HL-60 (cell line): ENCODE data around the gene CPNE4.

Experiments
- CTCF ChIP-seq: IDR thresholded peaks from one replicate; pipeline ENCODE4 v1.5.1; 2011; ENCODE audit warnings: low read length, control low read depth, inconsistent platforms; ENCODE audit not compliant: insufficient read depth
- GABPA ChIP-seq: IDR thresholded peaks from 2 replicates; pipeline ENCODE4 v1.6.1; 2012; ENCODE audit warnings: low read depth
- POLR2AphosphoS5 ChIP-seq: IDR thresholded peaks from 2 replicates; pipeline ENCODE4 v1.6.1; 2012; ENCODE audit warnings: low read depth
- REST ChIP-seq: IDR thresholded peaks from 2 replicates; pipeline ENCODE4 v1.6.1; 2012; ENCODE audit warnings: low read depth; ENCODE audit not compliant: insufficient replicate concordance

- TF ChIP-seq CTCF (no peak), POLR2AphosphoS5 (no peak), REST (no peak), GABPA (no peak)
Measured at GRCh38 chr3:131995891-131996290, 38.9 kb downstream of the CPNE4 start.
